GM18951 (cell line): ENCODE measurements around the gene ATP8B1.

Source experiments
- POLR2A ChIP-seq: IDR thresholded peaks from 4 replicates; pipeline ENCODE4 v1.6.1; 2011; ENCODE audit warnings: mild to moderate bottlenecking; ENCODE audit not compliant: insufficient read length, insufficient read depth; ENCODE audit errors: extremely low read depth
- in situ Hi-C: fragments of 300-500 bp; cut with MboI; formaldehyde crosslinking; loops from one replicate; pipeline ENCODE4 v1.12.0; 2022; ENCODE audit warnings: low sequenced_read_pairs, mixed read lengths, inconsistent platforms; ENCODE audit not compliant: unreplicated experiment

The ATP8B1 gene

GRCh38 chr18:57660961-57661360, 142.2 kb downstream of the ATP8B1 start:
- in situ Hi-C loops: no loop called here
- TF ChIP-seq POLR2A: no peak

GRCh38 chr18:57659460-57660102, 143.5 kb downstream of the ATP8B1 start:
- no peak for TF ChIP-seq POLR2A
- in situ Hi-C loops: no loop called here

- TF ChIP-seq POLR2A: no peak
- in situ Hi-C loops: no loop called here
These were observed 145.6 kb downstream of the ATP8B1 start for GRCh38 chr18:57657542-57657941.

- no peak for TF ChIP-seq POLR2A
- in situ Hi-C loops: no loop called here
These were observed 147.4 kb downstream of the ATP8B1 start for GRCh38 chr18:57655740-57656139.

- TF ChIP-seq POLR2A: no peak
- in situ Hi-C loops: no loop called here
These were observed 151.2 kb downstream of the ATP8B1 start for GRCh38 chr18:57651914-57652313.

- in situ Hi-C loops: loop anchor here (25.0 kb wide), 1 partner anchor 187 kb away; no protein-coding TSS in a partner anchor
- no peak for TF ChIP-seq POLR2A
These were observed 153.3 kb downstream of the ATP8B1 start for GRCh38 chr18:57649556-57650500.

- no peak for TF ChIP-seq POLR2A
- in situ Hi-C loops: loop anchor here (25.0 kb wide), 1 partner anchor 189 kb away; no protein-coding TSS in a partner anchor
These were observed 154.7 kb downstream of the ATP8B1 start for GRCh38 chr18:57648414-57648813.

GRCh38 chr18:57644540-57644939, 158.6 kb downstream of the ATP8B1 start:
- in situ Hi-C loops: loop anchor here (25.0 kb wide), 1 partner anchor 193 kb away; no protein-coding TSS in a partner anchor

GRCh38 chr18:57643726-57644125, 159.4 kb downstream of the ATP8B1 start:
- in situ Hi-C loops: loop anchor here (25.0 kb wide), 1 partner anchor 194 kb away; no protein-coding TSS in a partner anchor

More at GRCh38 chr18:57644540-57644939, 158.6 kb downstream of the ATP8B1 start:
- TF ChIP-seq POLR2A: no peak

GRCh38 chr18:57642462-57642861, 160.7 kb downstream of the ATP8B1 start:
- in situ Hi-C loops: loop anchor here (25.0 kb wide), 1 partner anchor 195 kb away; no protein-coding TSS in a partner anchor

GRCh38 chr18:57640749-57641148, 162.4 kb downstream of the ATP8B1 start:
- TF ChIP-seq POLR2A: no peak
- in situ Hi-C loops: loop anchor here (25.0 kb wide), 1 partner anchor 197 kb away; no protein-coding TSS in a partner anchor

- in situ Hi-C loops: loop anchor here (25.0 kb wide), 1 partner anchor 197 kb away; no protein-coding TSS in a partner anchor
- TF ChIP-seq POLR2A: no peak
These were observed 162.9 kb downstream of the ATP8B1 start for GRCh38 chr18:57640236-57640635.

GRCh38 chr18:57635003-57635822, 167.9 kb downstream of the ATP8B1 start:
- in situ Hi-C loops: loop anchor here (25.0 kb wide), 1 partner anchor 202 kb away; no protein-coding TSS in a partner anchor
- no peak for TF ChIP-seq POLR2A
